ENCODE data around the gene USP5. TPM values are rescaled to one million over a fixed set of nuclear protein-coding genes. Genes with fewer than 3 reads are reported as not detected.

The USP5 gene
- total RNA-seq, 1 experiment from 2014 or later = 175 TPM

DNA sequence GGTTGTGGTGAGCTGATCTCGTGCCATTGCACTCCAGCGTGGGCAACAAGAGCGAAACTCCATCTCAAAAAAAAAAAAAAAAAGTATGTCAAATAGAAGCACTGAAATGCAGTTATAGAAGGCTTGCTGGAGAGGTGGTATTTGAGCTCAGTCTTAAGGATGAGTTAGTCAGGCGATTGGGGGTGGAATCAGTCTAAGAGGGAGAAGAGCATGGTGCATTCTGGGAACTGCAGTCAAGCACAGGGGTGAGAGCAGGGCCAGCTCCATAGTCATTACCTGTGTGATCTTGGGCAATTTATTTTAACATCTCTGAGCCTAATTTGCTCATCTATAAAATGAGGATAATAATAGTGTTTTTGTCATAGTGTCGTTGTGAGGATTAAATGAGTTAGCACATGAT is 17.1 kb upstream of the USP5 start:
- H2AFZ ChIP-seq (ENCODE audit: low read depth, low read length, poor library complexity, severe bottlenecking) = no peak overlapping the region
- H3K4me3 ChIP-seq (replicated peaks in 1 of 2; ENCODE audit: low read depth in 1 of 2, low read length in 2 of 2) = no peak overlapping the region
- H3K79me2 ChIP-seq (ENCODE audit: insufficient read depth, low read length) = peaks cover 4% of the 10 kb centered on the region
- no peaks in the 10 kb centered on the region for H4K20me1 ChIP-seq (ENCODE audit: insufficient read depth)
- CTCF ChIA-PET = interaction anchor here (0.7 to 5.5 kb wide), 11 partner anchors 9 to 145 kb away, joined by 3 to 38 read pairs (median 3); partner anchors contain the start of genes CDCA3, GPR162, MLF2 and PTMS
- intact Hi-C loops (cut with micrococcal nuclease) = no loop called here
- peaks cover 16 to 33% of the 10 kb centered on the region in 2 experiments; a peak in 3 of 4 replicates for H3K36me3 ChIP-seq (ENCODE audit: control insufficient read depth in 1 of 2, insufficient read depth in 2 of 2, low read length in 2 of 2)
- RAD21 ChIA-PET (ENCODE audit: low non-redundant PET in 1 of 2, low total read pairs in 2 of 2, uncharacterized antibody in 2 of 2, unreplicated experiment in 2 of 2) = no interaction called here
- no peaks in the 10 kb centered on the region for H3K9me3 ChIP-seq (ENCODE audit: control insufficient read depth in 1 of 2, insufficient read depth in 1 of 2, low read depth in 1 of 2, low read length in 2 of 2)
- TF ChIP-seq CEBPB (IDR thresholded peaks at IDR 0.05; ENCODE audit: low read depth) (no peak), SIN3A (IDR thresholded peaks at IDR 0.05; ENCODE audit: low read depth) (no peak), POLR2AphosphoS5 (IDR thresholded peaks at IDR 0.05; ENCODE audit: low read depth, low read length) (no peak), RAD21 (IDR thresholded peaks at IDR 0.05; ENCODE audit: low read depth) (no peak), YY1 (IDR thresholded peaks at IDR 0.05; ENCODE audit: extremely low read depth, insufficient replicate concordance, low read depth, low read length) (no peak), JUND (IDR thresholded peaks at IDR 0.05) (no peak), CBX3 (IDR thresholded peaks at IDR 0.05; ENCODE audit: low read depth) (no peak)
- TF ChIP-seq, protein P1, sequence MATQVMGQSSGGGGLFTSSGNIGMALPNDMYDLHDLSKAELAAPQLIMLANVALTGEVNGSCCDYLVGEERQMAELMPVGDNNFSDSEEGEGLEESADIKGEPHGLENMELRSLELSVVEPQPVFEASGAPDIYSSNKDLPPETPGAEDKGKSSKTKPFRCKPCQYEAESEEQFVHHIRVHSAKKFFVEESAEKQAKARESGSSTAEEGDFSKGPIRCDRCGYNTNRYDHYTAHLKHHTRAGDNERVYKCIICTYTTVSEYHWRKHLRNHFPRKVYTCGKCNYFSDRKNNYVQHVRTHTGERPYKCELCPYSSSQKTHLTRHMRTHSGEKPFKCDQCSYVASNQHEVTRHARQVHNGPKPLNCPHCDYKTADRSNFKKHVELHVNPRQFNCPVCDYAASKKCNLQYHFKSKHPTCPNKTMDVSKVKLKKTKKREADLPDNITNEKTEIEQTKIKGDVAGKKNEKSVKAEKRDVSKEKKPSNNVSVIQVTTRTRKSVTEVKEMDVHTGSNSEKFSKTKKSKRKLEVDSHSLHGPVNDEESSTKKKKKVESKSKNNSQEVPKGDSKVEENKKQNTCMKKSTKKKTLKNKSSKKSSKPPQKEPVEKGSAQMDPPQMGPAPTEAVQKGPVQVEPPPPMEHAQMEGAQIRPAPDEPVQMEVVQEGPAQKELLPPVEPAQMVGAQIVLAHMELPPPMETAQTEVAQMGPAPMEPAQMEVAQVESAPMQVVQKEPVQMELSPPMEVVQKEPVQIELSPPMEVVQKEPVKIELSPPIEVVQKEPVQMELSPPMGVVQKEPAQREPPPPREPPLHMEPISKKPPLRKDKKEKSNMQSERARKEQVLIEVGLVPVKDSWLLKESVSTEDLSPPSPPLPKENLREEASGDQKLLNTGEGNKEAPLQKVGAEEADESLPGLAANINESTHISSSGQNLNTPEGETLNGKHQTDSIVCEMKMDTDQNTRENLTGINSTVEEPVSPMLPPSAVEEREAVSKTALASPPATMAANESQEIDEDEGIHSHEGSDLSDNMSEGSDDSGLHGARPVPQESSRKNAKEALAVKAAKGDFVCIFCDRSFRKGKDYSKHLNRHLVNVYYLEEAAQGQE (IDR thresholded peaks at IDR 0.05; ENCODE audit: low read depth) = no peak
- DNase-seq (ENCODE audit: low read depth, low spot score) = no peak
- no peak overlapping the region for H3K9ac ChIP-seq (ENCODE audit: low read length)
- BruUV-seq (replicated peaks) = no TSS peak
- no peak for ATAC-seq
- H3K4me1 ChIP-seq (ENCODE audit: control insufficient read depth in 1 of 2, insufficient read depth in 2 of 2, low read length in 2 of 2) = peaks cover 4 to 18% of the 10 kb centered on the region in 2 experiments
- H3K27ac ChIP-seq (ENCODE audit: low read depth, low read length) = no peak overlapping the region
- H3K4me2 ChIP-seq (ENCODE audit: low read length) = no peak overlapping the region
- POLR2A ChIA-PET = interaction anchor here (1.0 to 4.3 kb wide), 4 partner anchors 14 to 81 kb away, joined by 3 to 17 read pairs (median 4); partner anchors contain the start of genes CDCA3, MLF2, PTMS and USP5
- no peaks in the 10 kb centered on the region for H3K27me3 ChIP-seq (ENCODE audit: insufficient read depth, low read length)
- H3K9me2 ChIP-seq (ENCODE audit: insufficient read depth) = no peaks in the 10 kb centered on the region
